Left ventricle myocardium inferior (tissue), 1 donor: Measurements from ENCODE around the gene CDHR2. TPM values are rescaled to one million over a fixed set of nuclear protein-coding genes. Genes with fewer than 3 reads are reported as not detected.
"Not testable (repeated sequence)": the region's sequence is repeated elsewhere in the genome, so short reads cannot be mapped to it uniquely, and the experiment has no call there.

Source experiments
- DNase-seq: peaks from one replicate; pipeline ENCODE4 v3.0.0-alpha.2; 2020
- H3K27ac ChIP-seq: fragments of 200-600 bp; replicated peaks from 2 replicates; pipeline ENCODE4 v1.8.0; 2021
- H3K27me3 ChIP-seq: fragments of 200-600 bp; 2 replicates; pipeline ENCODE4 v1.8.0; 2021; ENCODE audit warnings: low read depth
- H3K36me3 ChIP-seq: fragments of 200-600 bp; 2 replicates; pipeline ENCODE4 v1.8.0; 2021
- H3K4me1 ChIP-seq: fragments of 200-600 bp; 2 replicates; pipeline ENCODE4 v1.8.0; 2021
- H3K4me3 ChIP-seq: fragments of 200-600 bp; 2 replicates; pipeline ENCODE4 v1.8.0; 2021; ENCODE audit warnings: mild to moderate bottlenecking, moderate library complexity
- H3K9me3 ChIP-seq: fragments of 200-600 bp; replicated peaks from 2 replicates; pipeline ENCODE4 v1.8.0; 2021
- intact Hi-C: fragments of 100-400 bp; cut with micrococcal nuclease; formaldehyde crosslinking; loops from one replicate; pipeline ENCODE4 v1.11.0; 2022
- total RNA-seq: library from RNA; stranded (reverse); fragmentation: NEBNext Ultra II Directional; extraction: Animal tissue kit (Norgen Biotek cat#: 25700); gene quantifications from one replicate; pipeline ENCODE4 v1.2.1, GENCODE V29; 2021
- TF ChIP-seq, protein P1 (sequence below): fragments of 200-600 bp; IDR thresholded peaks from 2 replicates; pipeline ENCODE4 v1.8.0; 2021; ENCODE audit warnings: antibody characterized with exemption, mild to moderate bottlenecking, borderline replicate concordance
- donor health status: DM: no; HTN: yes; CAD: no; lungs with severe emphysema.

The CDHR2 gene
- total RNA-seq, 1 donor from 2014 or later, result 0.33 TPM

DNA sequence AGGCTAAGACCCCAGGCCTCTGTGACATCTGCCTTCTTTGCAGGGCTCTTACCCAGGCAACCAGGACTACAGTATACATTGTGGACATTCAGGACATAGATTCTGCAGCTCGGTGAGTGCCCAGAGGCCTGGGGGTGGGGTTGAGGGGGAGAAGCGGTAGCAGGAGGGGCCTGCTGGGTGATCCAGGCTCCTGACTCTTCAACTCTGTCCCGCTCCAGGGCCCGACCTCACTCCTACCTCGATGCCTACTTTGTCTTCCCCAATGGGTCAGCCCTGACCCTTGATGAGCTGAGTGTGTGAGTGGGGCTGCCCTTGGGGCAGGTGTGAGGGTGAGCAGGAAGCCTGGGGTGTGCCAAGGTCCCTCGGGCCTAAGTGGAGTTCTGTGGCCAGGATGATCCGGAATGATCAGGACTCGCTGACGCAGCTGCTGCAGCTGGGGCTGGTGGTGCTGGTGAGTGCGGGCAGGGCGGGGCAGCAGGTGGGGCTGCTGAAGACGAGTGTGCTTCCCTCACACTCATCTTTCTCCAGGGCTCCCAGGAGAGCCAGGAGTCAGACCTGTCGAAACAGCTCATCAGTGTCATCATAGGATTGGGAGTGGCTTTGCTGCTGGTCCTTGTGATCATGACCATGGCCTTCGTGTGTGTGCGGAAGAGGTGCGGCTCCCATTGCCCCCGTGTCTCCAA lies 41.0 kb downstream of the CDHR2 start:
- intact Hi-C loops, result no loop called here

DNA sequence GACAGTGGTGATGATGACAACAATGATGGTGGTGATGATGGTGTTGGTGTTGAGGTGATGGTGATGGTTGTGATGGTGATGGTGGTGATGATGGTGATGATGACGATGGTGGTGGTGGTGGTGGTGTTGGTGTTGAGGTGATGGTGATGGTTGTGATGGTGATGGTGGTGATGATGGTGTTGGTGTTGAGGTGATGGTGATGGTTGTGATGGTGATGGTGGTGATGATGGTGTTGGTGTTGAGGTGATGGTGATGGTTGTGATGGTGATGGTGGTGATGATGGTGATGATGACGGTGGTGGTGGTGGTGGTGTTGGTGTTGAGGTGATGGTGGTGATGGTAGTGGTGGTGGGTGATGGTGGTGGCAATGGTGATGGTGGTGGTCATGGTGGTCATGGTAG lies 42.5 kb downstream of the CDHR2 start:
- H3K36me3 ChIP-seq, H3K27ac ChIP-seq, H3K4me1 ChIP-seq, intact Hi-C loops, DNase-seq, H3K4me3 ChIP-seq, H3K9me3 ChIP-seq: not testable (repeated sequence)
- H3K27me3 ChIP-seq, result peaks cover 35% of the 10 kb centered on the region

More for the DNA sequence above, 41.0 kb downstream of the CDHR2 start:
- no peak for DNase-seq
- TF ChIP-seq, protein P1, sequence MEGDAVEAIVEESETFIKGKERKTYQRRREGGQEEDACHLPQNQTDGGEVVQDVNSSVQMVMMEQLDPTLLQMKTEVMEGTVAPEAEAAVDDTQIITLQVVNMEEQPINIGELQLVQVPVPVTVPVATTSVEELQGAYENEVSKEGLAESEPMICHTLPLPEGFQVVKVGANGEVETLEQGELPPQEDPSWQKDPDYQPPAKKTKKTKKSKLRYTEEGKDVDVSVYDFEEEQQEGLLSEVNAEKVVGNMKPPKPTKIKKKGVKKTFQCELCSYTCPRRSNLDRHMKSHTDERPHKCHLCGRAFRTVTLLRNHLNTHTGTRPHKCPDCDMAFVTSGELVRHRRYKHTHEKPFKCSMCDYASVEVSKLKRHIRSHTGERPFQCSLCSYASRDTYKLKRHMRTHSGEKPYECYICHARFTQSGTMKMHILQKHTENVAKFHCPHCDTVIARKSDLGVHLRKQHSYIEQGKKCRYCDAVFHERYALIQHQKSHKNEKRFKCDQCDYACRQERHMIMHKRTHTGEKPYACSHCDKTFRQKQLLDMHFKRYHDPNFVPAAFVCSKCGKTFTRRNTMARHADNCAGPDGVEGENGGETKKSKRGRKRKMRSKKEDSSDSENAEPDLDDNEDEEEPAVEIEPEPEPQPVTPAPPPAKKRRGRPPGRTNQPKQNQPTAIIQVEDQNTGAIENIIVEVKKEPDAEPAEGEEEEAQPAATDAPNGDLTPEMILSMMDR, result no peak
- H3K4me1 ChIP-seq, result no peaks in the 10 kb centered on the region
- H3K9me3 ChIP-seq, result peaks cover 14% of the 10 kb centered on the region
- no peaks in the 10 kb centered on the region for H3K36me3 ChIP-seq
- H3K27ac ChIP-seq, result no peak overlapping the region
- no peak overlapping the region for H3K4me3 ChIP-seq
- H3K27me3 ChIP-seq, result peaks cover 21% of the 10 kb centered on the region

DNA sequence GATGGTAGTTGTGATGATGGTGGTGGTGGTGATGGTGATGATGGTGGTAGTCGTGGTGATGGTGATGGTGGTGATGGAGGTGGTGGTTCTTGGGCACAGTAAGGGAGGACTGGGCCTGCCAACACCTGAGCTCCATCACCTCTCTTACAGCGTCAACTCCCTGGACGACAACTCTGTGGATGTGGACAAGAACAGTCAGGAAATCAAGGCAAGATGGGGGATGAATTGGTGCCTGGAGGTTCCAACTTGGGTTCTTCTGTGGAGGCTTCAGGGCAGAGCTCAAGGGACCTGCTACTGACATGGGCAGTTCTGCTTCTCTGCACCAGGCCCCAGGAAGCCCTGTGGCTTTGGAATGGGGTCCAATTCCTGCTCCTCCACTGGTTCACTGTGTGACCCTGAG lies 43.4 kb downstream of the CDHR2 start:
- no peak overlapping the region for H3K4me3 ChIP-seq
- intact Hi-C loops, result no loop called here
- DNase-seq, result no peak
- no peak overlapping the region for H3K27ac ChIP-seq
- H3K36me3 ChIP-seq, result no peaks in the 10 kb centered on the region
- TF ChIP-seq, protein P1, result no peak
- H3K9me3 ChIP-seq, result no peaks in the 10 kb centered on the region
- H3K4me1 ChIP-seq, result peaks cover 9% of the 10 kb centered on the region
- H3K27me3 ChIP-seq, result peaks cover 39% of the 10 kb centered on the region

DNA sequence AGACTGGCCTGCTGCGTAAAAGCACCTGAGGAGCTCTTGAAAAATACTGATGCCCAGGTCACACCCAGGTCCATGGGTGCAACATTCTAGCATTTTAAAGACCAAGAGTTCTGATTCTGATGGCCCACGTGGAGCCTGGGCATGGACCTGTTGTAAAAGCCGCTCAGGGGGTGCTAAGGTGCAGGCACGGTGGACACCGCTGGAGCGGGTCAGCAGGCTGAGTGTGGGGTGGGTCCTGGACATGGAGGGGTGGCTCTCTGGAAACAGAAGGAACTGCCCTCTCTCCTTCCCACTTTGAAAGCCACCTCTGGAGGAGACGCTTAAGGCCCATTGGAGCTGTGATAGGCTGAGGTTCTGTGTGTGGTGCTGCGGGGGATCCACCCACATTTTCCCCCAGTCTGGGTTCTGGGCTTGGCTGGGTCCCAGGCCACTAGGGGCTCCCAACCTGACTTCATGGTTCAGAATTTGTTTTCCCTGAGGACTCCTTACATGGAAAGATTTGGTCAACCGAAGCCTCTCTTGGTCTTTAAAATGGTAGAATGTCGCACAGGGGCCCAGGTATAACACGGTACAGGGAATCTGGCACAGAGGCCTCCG lies 44.2 kb downstream of the CDHR2 start:
- peaks cover 9% of the 10 kb centered on the region for H3K4me1 ChIP-seq
- no peaks in the 10 kb centered on the region for H3K9me3 ChIP-seq
- peaks cover 46% of the 10 kb centered on the region for H3K27me3 ChIP-seq
- TF ChIP-seq, protein P1, result no peak
- H3K36me3 ChIP-seq, result no peaks in the 10 kb centered on the region
- no peak overlapping the region for H3K4me3 ChIP-seq
- intact Hi-C loops, result no loop called here
- H3K27ac ChIP-seq, result no peak overlapping the region
- no peak for DNase-seq

DNA sequence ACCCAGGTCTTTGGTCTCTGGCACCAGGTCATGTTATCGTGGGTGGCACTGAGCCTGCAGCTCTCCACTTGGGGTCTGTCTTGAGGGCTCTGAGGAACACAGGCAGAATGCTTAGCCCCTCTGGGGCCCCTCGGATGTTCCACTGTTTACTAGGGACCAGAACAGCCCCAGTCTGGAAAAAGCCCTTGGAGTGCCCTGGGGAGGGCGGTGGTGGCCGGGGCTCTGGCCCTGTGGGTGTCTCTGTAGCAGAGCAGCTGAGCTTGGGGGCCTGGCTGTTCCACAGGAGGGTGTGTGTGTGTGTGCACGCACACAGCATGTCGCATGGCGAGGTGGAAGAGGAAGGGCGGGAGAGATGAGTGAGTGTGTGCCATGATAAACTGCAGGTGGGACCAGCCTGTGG lies 45.4 kb downstream of the CDHR2 start:
- TF ChIP-seq, protein P1, result no peak
- intact Hi-C loops, result no loop called here
- H3K9me3 ChIP-seq, result no peaks in the 10 kb centered on the region
- no peak overlapping the region for H3K27ac ChIP-seq
- peaks cover 9% of the 10 kb centered on the region for H3K4me1 ChIP-seq
- H3K4me3 ChIP-seq, result no peak overlapping the region
- peaks cover 58% of the 10 kb centered on the region for H3K27me3 ChIP-seq
- H3K36me3 ChIP-seq, result no peaks in the 10 kb centered on the region
- no peak for DNase-seq

DNA sequence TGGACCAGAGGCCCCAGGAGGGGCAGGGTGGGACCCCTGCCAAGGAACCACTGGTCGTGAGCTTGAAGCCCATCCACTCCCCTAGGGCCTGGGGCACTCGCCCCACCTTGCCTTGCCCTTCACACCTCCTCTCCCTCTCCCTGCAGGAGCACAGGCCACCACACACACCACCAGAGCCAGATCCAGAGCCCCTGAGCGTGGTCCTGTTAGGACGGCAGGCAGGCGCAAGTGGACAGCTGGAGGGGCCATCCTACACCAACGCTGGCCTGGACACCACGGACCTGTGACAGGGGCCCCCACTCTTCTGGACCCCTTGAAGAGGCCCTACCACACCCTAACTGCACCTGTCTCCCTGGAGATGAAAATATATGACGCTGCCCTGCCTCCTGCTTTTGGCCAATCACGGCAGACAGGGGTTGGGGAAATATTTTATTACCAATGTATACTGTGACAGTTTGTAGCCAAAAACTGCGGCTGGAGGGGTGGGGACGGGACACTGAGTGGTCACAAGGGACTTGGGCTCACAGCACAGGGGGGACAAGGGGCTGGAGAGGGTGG lies 46.3 kb downstream of the CDHR2 start:
- Histone ChIP-seq H3K4me3 (no peak overlapping the region), H3K27ac (no peak overlapping the region), H3K4me1 (peaks cover 9% of the 10 kb centered on the region), H3K9me3 (no peaks in the 10 kb centered on the region), H3K27me3 (peaks cover 59% of the 10 kb centered on the region), H3K36me3 (no peaks in the 10 kb centered on the region)
- DNase-seq, result no peak
- intact Hi-C loops, result no loop called here
- TF ChIP-seq, protein P1, result no peak
